Trophoblast cell (in vitro differentiated cells and primary cell): ENCODE results near the gene P4HB.

Experiments
- DNase-seq, 2 donors: peaks; one replicate each; pipeline ENCODE4 v3.0.0-alpha.2; 2016
- H2AFZ ChIP-seq: 2 replicates; pipeline ENCODE4 v1.6.1; 2013; ENCODE audit warnings: low read length, moderate library complexity, mild to moderate bottlenecking; ENCODE audit not compliant: insufficient read depth, poor library complexity
- H2AK5ac ChIP-seq: 2 replicates; pipeline ENCODE4 v1.6.1; 2013; ENCODE audit warnings: mild to moderate bottlenecking, low read length
- H2BK120ac ChIP-seq: 2 replicates; pipeline ENCODE4 v1.6.1; 2013; ENCODE audit warnings: low read length, mild to moderate bottlenecking, moderate library complexity; ENCODE audit not compliant: insufficient read depth, poor library complexity
- H2BK12ac ChIP-seq: 2 replicates; pipeline ENCODE4 v1.6.1; 2013; ENCODE audit warnings: mild to moderate bottlenecking, low read length, moderate library complexity
- H2BK5ac ChIP-seq: 2 replicates; pipeline ENCODE4 v1.6.1; 2013; ENCODE audit warnings: low read length, low read depth, moderate library complexity, mild to moderate bottlenecking; ENCODE audit not compliant: poor library complexity
- H3K14ac ChIP-seq: 2 replicates; pipeline ENCODE4 v1.6.1; 2013; ENCODE audit warnings: mild to moderate bottlenecking, low read length
- H3K18ac ChIP-seq: 2 replicates; pipeline ENCODE4 v1.6.1; 2013; ENCODE audit warnings: mild to moderate bottlenecking, low read length
- H3K23ac ChIP-seq: 2 replicates; pipeline ENCODE4 v1.6.1; 2013; ENCODE audit warnings: low read length
- H3K27ac ChIP-seq: 2 replicates; pipeline ENCODE4 v1.5.1; 2013; ENCODE audit warnings: low read depth, mild to moderate bottlenecking, inconsistent platforms, low read length, moderate library complexity
- H3K27me3 ChIP-seq: 2 replicates; pipeline ENCODE4 v1.6.1; 2013; ENCODE audit warnings: inconsistent platforms, mild to moderate bottlenecking, low read length, moderate library complexity; ENCODE audit not compliant: insufficient read depth
- H3K36me3 ChIP-seq, 2 experiments: 1 replicate in 1 of 2; 2 replicates in 1 of 2; pipeline ENCODE4 v1.6.1; 2013; ENCODE audit warnings: low read length in 2 of 2, mild to moderate bottlenecking in 2 of 2, moderate library complexity in 1 of 2; ENCODE audit not compliant: insufficient read depth in 2 of 2, control insufficient read depth in 1 of 2
- H3K4ac ChIP-seq: 2 replicates; pipeline ENCODE4 v1.6.1; 2013; ENCODE audit warnings: low read depth, mild to moderate bottlenecking, low read length, moderate library complexity
- H3K4me1 ChIP-seq, 2 experiments: 1 replicate in 1 of 2; 2 replicates in 1 of 2; pipeline ENCODE4 v1.6.1; 2013; ENCODE audit warnings: low read length in 2 of 2, mild to moderate bottlenecking in 2 of 2, moderate library complexity in 1 of 2; ENCODE audit not compliant: insufficient read depth in 2 of 2, control insufficient read depth in 1 of 2
- H3K4me2 ChIP-seq: 2 replicates; pipeline ENCODE4 v1.6.1; 2013; ENCODE audit warnings: inconsistent platforms, mild to moderate bottlenecking, low read length, moderate library complexity
- H3K4me3 ChIP-seq: 2 replicates; pipeline ENCODE4 v1.5.1; 2013; ENCODE audit warnings: mild to moderate bottlenecking, low read depth, low read length, inconsistent platforms
- H3K79me1 ChIP-seq: one replicate; pipeline ENCODE4 v1.6.1; 2013; ENCODE audit warnings: low read length
- H3K79me2 ChIP-seq: 2 replicates; pipeline ENCODE4 v1.6.1; 2013; ENCODE audit warnings: low read length, mild to moderate bottlenecking; ENCODE audit not compliant: control insufficient read depth, insufficient read depth, poor library complexity
- H3K9ac ChIP-seq: 2 replicates; pipeline ENCODE4 v1.6.1; 2013; ENCODE audit warnings: mild to moderate bottlenecking, low read length
- H3K9me3 ChIP-seq: 2 replicates; pipeline ENCODE4 v1.6.1; 2013; ENCODE audit warnings: low read depth, mild to moderate bottlenecking, control low read depth, inconsistent platforms, low read length; ENCODE audit not compliant: insufficient read depth
- H4K12ac ChIP-seq: 2 replicates; pipeline ENCODE4 v1.6.1; 2013; ENCODE audit warnings: low read depth, mild to moderate bottlenecking, low read length, moderate library complexity
- H4K8ac ChIP-seq: 2 replicates; pipeline ENCODE4 v1.6.1; 2013; ENCODE audit warnings: low read depth, mild to moderate bottlenecking, low read length, moderate library complexity
- H4K91ac ChIP-seq: one replicate; pipeline ENCODE4 v1.6.1; 2013; ENCODE audit warnings: low read depth, mild to moderate bottlenecking, low read length, moderate library complexity
- WGBS: extraction: QIAGEN DNeasy Blood & Tissue Kit; methylation state at CpG from one replicate; pipeline ENCODE4 v1.1.7; 2013; ENCODE audit warnings: missing lambda C conversion rate; ENCODE audit not compliant: insufficient read length, insufficient coverage; ENCODE audit errors: extremely low coverage; 5-methylcytosine and 5-hydroxymethylcytosine counted together

Gene P4HB

DNA sequence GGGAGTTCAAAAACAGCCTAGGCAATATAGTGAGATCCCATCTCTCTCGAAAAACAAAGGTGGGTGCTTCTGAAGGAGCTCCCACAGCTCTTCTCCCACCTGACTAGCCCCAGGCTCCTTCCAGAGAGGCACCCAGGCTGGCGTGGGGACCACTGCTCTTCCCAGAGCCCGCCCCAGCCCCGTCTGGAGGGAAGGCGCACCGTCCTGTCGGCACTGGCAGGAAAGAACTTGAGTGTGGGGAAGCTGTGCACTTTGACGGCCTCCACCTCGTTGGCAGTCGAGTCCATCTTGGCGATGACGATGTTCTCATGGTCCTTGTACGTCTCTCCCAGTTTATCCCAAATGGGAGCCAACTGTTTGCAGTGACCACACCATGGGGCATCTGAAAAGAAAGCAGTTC lies 15.0 kb downstream of the P4HB start:
- no CpG with 5 or more reads among the region's 13 CpGs for WGBS

DNA sequence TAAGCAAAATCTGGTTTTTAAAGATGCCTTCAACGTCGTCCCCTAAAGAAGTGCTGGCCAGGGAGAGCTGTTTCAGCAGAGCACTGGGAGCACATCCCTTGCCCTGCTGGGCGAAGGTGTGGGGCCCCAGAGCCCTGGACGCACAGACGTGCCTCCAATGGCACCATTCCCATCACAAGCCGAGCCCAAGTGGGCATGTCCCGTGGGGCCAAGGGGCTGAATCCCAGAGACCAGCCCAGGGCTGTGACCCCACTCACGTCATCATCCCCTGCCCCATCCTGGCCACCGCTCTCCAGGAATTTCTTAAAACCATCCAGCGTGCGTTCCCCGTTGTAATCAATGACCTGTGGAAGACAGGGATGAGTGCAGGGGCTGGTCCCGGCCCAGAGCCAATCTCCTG lies 15.4 kb downstream of the P4HB start:
- Histone ChIP-seq H3K9me3 (peaks cover 4% of the 10 kb centered on the region), H2AFZ (no peak overlapping the region), H3K4me2 (no peak overlapping the region), H3K27ac (no peak overlapping the region), H4K8ac (no peak overlapping the region), H4K12ac (no peak overlapping the region), H4K91ac (no peak overlapping the region), H3K18ac (no peak overlapping the region), H3K4me1 (peaks cover 6 to 10% of the 10 kb centered on the region in 2 experiments), H3K79me1 (no peaks in the 10 kb centered on the region), H2BK120ac (no peak overlapping the region), H3K27me3 (no peaks in the 10 kb centered on the region), H3K14ac (no peak overlapping the region), H2BK12ac (no peak overlapping the region), H2BK5ac (no peak overlapping the region), H3K9ac (no peak overlapping the region), H3K36me3 (peaks cover 68 to 70% of the 10 kb centered on the region in 2 experiments), H3K79me2 (no peaks in the 10 kb centered on the region), H2AK5ac (no peak overlapping the region), H3K23ac (no peak overlapping the region), H3K4me3 (no peak overlapping the region), H3K4ac (no peak overlapping the region)
- DNase-seq, result no peak
- WGBS, result no CpG with 5 or more reads among the region's 13 CpGs

More for the DNA sequence above, 15.0 kb downstream of the P4HB start:
- Histone ChIP-seq H2AFZ (no peak overlapping the region), H3K14ac (no peak overlapping the region), H3K4ac (no peak overlapping the region), H3K36me3 (peaks cover 70 to 72% of the 10 kb centered on the region in 2 experiments), H3K4me2 (no peak overlapping the region), H3K79me2 (no peaks in the 10 kb centered on the region), H2AK5ac (no peak overlapping the region), H3K27me3 (no peaks in the 10 kb centered on the region), H3K18ac (no peak overlapping the region), H4K12ac (peak overlapping the region; percentile 34), H2BK5ac (no peak overlapping the region), H4K8ac (no peak overlapping the region), H3K4me3 (no peak overlapping the region), H3K79me1 (no peaks in the 10 kb centered on the region), H2BK120ac (no peak overlapping the region), H3K9me3 (peaks cover 4% of the 10 kb centered on the region), H3K23ac (no peak overlapping the region), H3K4me1 (peaks cover 6 to 10% of the 10 kb centered on the region in 2 experiments), H3K27ac (no peak overlapping the region), H3K9ac (no peak overlapping the region), H4K91ac (no peak overlapping the region), H2BK12ac (no peak overlapping the region)
- DNase-seq, result no peak

DNA sequence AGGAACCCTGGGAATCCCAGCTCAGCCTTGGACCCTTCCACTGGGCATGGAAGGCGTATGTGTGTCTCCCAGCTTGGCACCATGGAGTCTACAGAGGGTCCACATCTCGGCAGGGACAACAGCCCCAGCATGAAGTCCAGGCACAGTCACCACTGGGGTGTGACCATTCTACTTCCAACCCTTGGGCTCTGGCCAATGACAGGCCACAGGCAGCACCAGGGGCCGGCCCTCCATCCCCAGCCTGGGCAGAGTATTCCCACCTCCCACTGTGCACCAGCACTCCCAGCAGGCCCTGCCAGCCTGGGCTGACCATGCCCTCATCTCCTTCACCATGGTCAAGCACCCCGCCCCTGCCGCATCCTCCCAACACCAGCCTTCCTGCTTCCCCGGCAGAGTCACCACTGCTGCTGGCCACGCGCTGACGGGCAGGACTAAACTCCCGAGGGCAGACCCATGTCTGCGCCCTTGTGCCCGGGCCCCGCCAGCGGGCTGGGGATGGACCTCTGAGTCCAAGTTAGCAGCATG lies 15.9 kb downstream of the P4HB start:
- Histone ChIP-seq H3K79me2 (no peaks in the 10 kb centered on the region), H3K9ac (no peak overlapping the region), H2AK5ac (no peak overlapping the region), H4K8ac (no peak overlapping the region), H2BK120ac (no peak overlapping the region), H4K91ac (no peak overlapping the region), H2BK5ac (no peak overlapping the region), H3K4me2 (no peak overlapping the region), H3K36me3 (peaks cover 64 to 68% of the 10 kb centered on the region in 2 experiments), H3K14ac (no peak overlapping the region), H3K27me3 (no peaks in the 10 kb centered on the region), H2BK12ac (no peak overlapping the region), H3K27ac (no peak overlapping the region), H3K4ac (no peak overlapping the region), H3K4me3 (no peak overlapping the region), H4K12ac (no peak overlapping the region), H3K4me1 (peaks cover 7 to 11% of the 10 kb centered on the region in 2 experiments), H3K18ac (no peak overlapping the region), H3K79me1 (no peaks in the 10 kb centered on the region), H2AFZ (no peak overlapping the region), H3K9me3 (peaks cover 4% of the 10 kb centered on the region), H3K23ac (no peak overlapping the region)
- no peak for DNase-seq
- no CpG with 5 or more reads among the region's 14 CpGs for WGBS

DNA sequence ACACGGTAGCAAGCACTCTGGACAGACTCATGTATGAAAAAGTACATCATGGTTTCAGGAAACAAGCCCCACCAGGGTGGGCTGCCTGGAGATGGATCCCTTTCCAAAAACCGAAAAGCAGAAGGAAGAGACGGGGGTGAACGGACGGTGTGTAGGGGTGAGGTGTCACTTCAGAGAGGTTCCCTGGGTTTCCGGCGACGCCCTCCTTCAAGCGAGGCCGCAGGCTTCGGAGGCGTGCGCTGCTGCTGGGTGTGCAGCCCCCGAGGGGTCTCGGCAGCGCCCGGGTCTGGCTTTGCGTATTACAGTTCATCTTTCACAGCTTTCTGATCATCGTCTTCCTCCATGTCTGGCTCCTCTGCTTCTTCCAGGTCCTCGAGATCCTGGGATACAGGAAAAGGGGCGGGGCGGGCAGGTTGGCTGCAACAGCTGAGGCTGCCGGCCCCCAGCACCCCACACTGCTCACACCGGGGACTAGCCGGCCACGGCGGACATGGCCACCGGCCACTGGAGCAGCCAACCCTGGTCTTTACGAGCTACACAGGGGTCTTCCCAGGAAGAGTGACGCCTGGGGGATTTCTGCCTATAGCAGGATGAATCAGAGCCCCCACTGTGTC lies 16.5 kb downstream of the P4HB start:
- no peak overlapping the region for H3K4me3 ChIP-seq
- no CpG with 5 or more reads among the region's 30 CpGs for WGBS
- H3K4me2 ChIP-seq, result no peak overlapping the region
- no peak overlapping the region for H3K9ac ChIP-seq
- no peak overlapping the region for H3K14ac ChIP-seq
- H3K27ac ChIP-seq, result no peak overlapping the region
- no peak overlapping the region for H3K23ac ChIP-seq
- H3K27me3 ChIP-seq, result no peaks in the 10 kb centered on the region
- peaks cover 59 to 64% of the 10 kb centered on the region in 2 experiments for H3K36me3 ChIP-seq
- DNase-seq, result no peak
- H4K91ac ChIP-seq, result no peak overlapping the region
- H3K18ac ChIP-seq, result no peak overlapping the region
- no peak overlapping the region for H4K8ac ChIP-seq
- H2BK120ac ChIP-seq, result no peak overlapping the region
- no peak overlapping the region for H4K12ac ChIP-seq
- no peak overlapping the region for H2BK5ac ChIP-seq
- H2AFZ ChIP-seq, result no peak overlapping the region
- H2BK12ac ChIP-seq, result no peak overlapping the region
- peaks cover 5% of the 10 kb centered on the region for H3K79me1 ChIP-seq
- H3K4me1 ChIP-seq, result peaks cover 13 to 16% of the 10 kb centered on the region in 2 experiments
- no peak overlapping the region for H2AK5ac ChIP-seq
- H3K4ac ChIP-seq, result no peak overlapping the region
- peaks cover 4% of the 10 kb centered on the region for H3K9me3 ChIP-seq
- no peaks in the 10 kb centered on the region for H3K79me2 ChIP-seq
